Measurements from ENCODE around the gene PDE4B.

GRCh38 chr1:66304128-66304527, 511.4 kb downstream of the PDE4B start:
- TF ChIP-seq CTCF (IDR thresholded peaks at IDR 0.05) (no peak), POLR2AphosphoS5 (IDR thresholded peaks at IDR 0.05) (no peak), POLR2A (IDR thresholded peaks at IDR 0.05) (no peak)
